Endodermal cell (in vitro differentiated cells): ENCODE results near the gene MEOX1. TPM values are rescaled to one million over a fixed set of nuclear protein-coding genes. Genes with fewer than 3 reads are reported as not detected.

Experiments used
- DNase-seq: peaks from one replicate; pipeline ENCODE4 v3.0.0-alpha.2; 2017
- H3K27ac ChIP-seq: 2 replicates; pipeline ENCODE4 v1.5.1; 2013; ENCODE audit warnings: mild to moderate bottlenecking, low read depth, low read length, moderate library complexity
- H3K27me3 ChIP-seq: 2 replicates; pipeline ENCODE4 v1.6.1; 2013; ENCODE audit warnings: mild to moderate bottlenecking, low read length, moderate library complexity; ENCODE audit not compliant: insufficient read depth, control insufficient read depth, poor library complexity, severe bottlenecking
- H3K36me3 ChIP-seq: 2 replicates; pipeline ENCODE4 v1.7.0; 2013; ENCODE audit warnings: mild to moderate bottlenecking, low read length, moderate library complexity; ENCODE audit not compliant: control insufficient read depth, insufficient read depth
- H3K4me1 ChIP-seq: one replicate; pipeline ENCODE4 v1.7.0; 2013; ENCODE audit warnings: low read length; ENCODE audit not compliant: control insufficient read depth, insufficient read depth
- H3K4me3 ChIP-seq: 2 replicates; pipeline ENCODE4 v1.5.1; 2013; ENCODE audit warnings: mild to moderate bottlenecking, low read length, moderate library complexity
- H3K9ac ChIP-seq: 2 replicates; pipeline ENCODE4 v1.6.1; 2013; ENCODE audit warnings: mild to moderate bottlenecking, low read length, moderate library complexity; ENCODE audit not compliant: poor library complexity, severe bottlenecking; ENCODE audit errors: extremely low read depth
- H3K9me3 ChIP-seq: 2 replicates; pipeline ENCODE4 v1.6.1; 2013; ENCODE audit warnings: mild to moderate bottlenecking, low read length, moderate library complexity; ENCODE audit not compliant: control insufficient read depth
- H3K27ac Mint-ChIP-seq: 2 replicates; pipeline ENCODE4 v1.8.0; 2020; ENCODE audit warnings: mixed read lengths
- H3K27me3 Mint-ChIP-seq: 2 replicates; pipeline ENCODE4 v1.8.0; 2021; ENCODE audit warnings: mild to moderate bottlenecking, mixed read lengths; ENCODE audit not compliant: insufficient read depth
- H3K36me3 Mint-ChIP-seq: 2 replicates; pipeline ENCODE4 v1.8.0; 2020; ENCODE audit warnings: low read depth, mixed read lengths
- H3K4me1 Mint-ChIP-seq: 2 replicates; pipeline ENCODE4 v1.8.0; 2020; ENCODE audit warnings: mixed read lengths
- H3K4me3 Mint-ChIP-seq: 2 replicates; pipeline ENCODE4 v1.8.0; 2020; ENCODE audit warnings: mild to moderate bottlenecking, moderate library complexity, mixed read lengths
- H3K9me3 Mint-ChIP-seq: 2 replicates; pipeline ENCODE4 v1.8.0; 2020; ENCODE audit warnings: mild to moderate bottlenecking, mixed read lengths
- CTCF ChIP-seq: fragments of 200-600 bp; sonication (generic); conservative IDR thresholded peaks from 2 replicates; pipeline ENCODE4 v1.5.0; 2021; ENCODE audit warnings: antibody characterized with exemption, mild to moderate bottlenecking
- WGBS, 2 experiments: methylation state at CpG; one replicate each; pipeline versions ENCODE4 v1.1.5 to v1.1.7; 2013; ENCODE audit warnings: missing lambda C conversion rate in 2 of 2, mixed read lengths in 1 of 2; ENCODE audit not compliant: insufficient coverage in 1 of 2, insufficient read length in 1 of 2; 5-methylcytosine and 5-hydroxymethylcytosine counted together
- total RNA-seq, 2 donors: library from RNA; stranded (reverse); fragmentation: NEBNext Ultra II Directional in 1 of 2; extraction: Animal tissue kit (Norgen Biotek cat#: 25700) in 1 of 2; gene quantifications; 2 replicates in 1 of 2; 3 replicates in 1 of 2; pipeline ENCODE4 v1.2.1, GENCODE V29; 2021

The MEOX1 gene
- total RNA-seq, 2 donors from 2014 or later = not detected

GRCh38 chr17:43644081-43644480 is 17.6 kb downstream of the MEOX1 start:
- peaks cover 22% of the 10 kb centered on the region for H3K27me3 Mint-ChIP-seq
- Histone ChIP-seq H3K4me1 (no peaks in the 10 kb centered on the region), H3K9me3 (no peaks in the 10 kb centered on the region), H3K4me3 (no peak overlapping the region), H3K9ac (no peak overlapping the region), H3K27ac (no peak overlapping the region), H3K36me3 (no peaks in the 10 kb centered on the region), H3K27me3 (peaks cover 22% of the 10 kb centered on the region)
- WGBS, 2 experiments = 92 to 98% methylated on average over 4 of the region's 4 CpGs
- H3K4me3 Mint-ChIP-seq = no peak overlapping the region
- no peak overlapping the region for H3K27ac Mint-ChIP-seq
- H3K4me1 Mint-ChIP-seq = peaks cover 11% of the 10 kb centered on the region
- H3K36me3 Mint-ChIP-seq = no peaks in the 10 kb centered on the region
- no peaks in the 10 kb centered on the region for H3K9me3 Mint-ChIP-seq
- DNase-seq = peak; percentile 65
- no peak for TF ChIP-seq CTCF

GRCh38 chr17:43641416-43641815 is 20.3 kb downstream of the MEOX1 start:
- H3K27me3 ChIP-seq = peaks cover 9% of the 10 kb centered on the region
- Mint-ChIP-seq H3K4me1 (peaks cover 4% of the 10 kb centered on the region), H3K27me3 (peaks cover 15% of the 10 kb centered on the region), H3K36me3 (no peaks in the 10 kb centered on the region), H3K27ac (no peak overlapping the region), H3K4me3 (no peak overlapping the region), H3K9me3 (no peaks in the 10 kb centered on the region)
- WGBS, 2 experiments = 78 to 91% methylated on average over 5 to 7 of the region's 7 CpGs
- no peak for DNase-seq
- no peak overlapping the region for H3K27ac ChIP-seq
- no peak overlapping the region for H3K4me3 ChIP-seq
- H3K4me1 ChIP-seq = no peaks in the 10 kb centered on the region
- no peaks in the 10 kb centered on the region for H3K9me3 ChIP-seq
- no peak overlapping the region for H3K9ac ChIP-seq
- H3K36me3 ChIP-seq = no peaks in the 10 kb centered on the region
- TF ChIP-seq CTCF = no peak

- no peaks in the 10 kb centered on the region for H3K36me3 Mint-ChIP-seq
- H3K27me3 Mint-ChIP-seq = peaks cover 13% of the 10 kb centered on the region
- 86 to 88% methylated on average over 8 of the region's 8 CpGs for WGBS, 2 experiments
Measured at GRCh38 chr17:43640491-43641252, 21.1 kb downstream of the MEOX1 start.

More at GRCh38 chr17:43640491-43641252, 21.1 kb downstream of the MEOX1 start:
- no peaks in the 10 kb centered on the region for H3K9me3 Mint-ChIP-seq
- no peaks in the 10 kb centered on the region for H3K4me1 ChIP-seq
- no peak overlapping the region for H3K9ac ChIP-seq
- no peak for DNase-seq
- H3K4me1 Mint-ChIP-seq = peaks cover 2% of the 10 kb centered on the region
- no peak overlapping the region for H3K4me3 Mint-ChIP-seq
- H3K27ac ChIP-seq = no peak overlapping the region
- TF ChIP-seq CTCF = no peak
- H3K27ac Mint-ChIP-seq = no peak overlapping the region
- no peak overlapping the region for H3K4me3 ChIP-seq
- no peaks in the 10 kb centered on the region for H3K9me3 ChIP-seq
- no peaks in the 10 kb centered on the region for H3K36me3 ChIP-seq
- peaks cover 4% of the 10 kb centered on the region for H3K27me3 ChIP-seq
